Memory B cell (primary cell): ENCODE data around the gene MRPS2.
"Not testable (repeated sequence)": the region's sequence is repeated elsewhere in the genome, so short reads cannot be mapped to it uniquely, and the experiment has no call there.

Source experiments
- ATAC-seq: fragments of 150-1000 bp; cut with Tn5 transposase; 2 replicates; pipeline ENCODE4 v1.10.0; 2021; ENCODE audit warnings: low read depth, mild to moderate bottlenecking, moderate library complexity
- DNase-seq, 2 donors: peaks; one replicate each; pipeline ENCODE4 v3.0.0; 2022; ENCODE audit warnings: low spot score in 2 of 2
- H3K27ac Mint-ChIP-seq: one replicate; pipeline ENCODE4 v1.8.0; 2022; ENCODE audit warnings: mild to moderate bottlenecking, moderate library complexity, mixed read lengths
- H3K27me3 Mint-ChIP-seq: one replicate; pipeline ENCODE4 v1.8.0; 2022; ENCODE audit warnings: mixed read lengths
- H3K36me3 Mint-ChIP-seq: one replicate; pipeline ENCODE4 v1.8.0; 2022; ENCODE audit warnings: mild to moderate bottlenecking, mixed read lengths
- H3K4me1 Mint-ChIP-seq: one replicate; pipeline ENCODE4 v1.8.0; 2022; ENCODE audit warnings: mixed read lengths
- H3K4me3 Mint-ChIP-seq: one replicate; pipeline ENCODE4 v1.8.0; 2022; ENCODE audit warnings: mild to moderate bottlenecking, moderate library complexity, mixed read lengths
- H3K9me3 Mint-ChIP-seq: one replicate; pipeline ENCODE4 v1.8.0; 2022; ENCODE audit warnings: mixed read lengths

The MRPS2 gene

DNA sequence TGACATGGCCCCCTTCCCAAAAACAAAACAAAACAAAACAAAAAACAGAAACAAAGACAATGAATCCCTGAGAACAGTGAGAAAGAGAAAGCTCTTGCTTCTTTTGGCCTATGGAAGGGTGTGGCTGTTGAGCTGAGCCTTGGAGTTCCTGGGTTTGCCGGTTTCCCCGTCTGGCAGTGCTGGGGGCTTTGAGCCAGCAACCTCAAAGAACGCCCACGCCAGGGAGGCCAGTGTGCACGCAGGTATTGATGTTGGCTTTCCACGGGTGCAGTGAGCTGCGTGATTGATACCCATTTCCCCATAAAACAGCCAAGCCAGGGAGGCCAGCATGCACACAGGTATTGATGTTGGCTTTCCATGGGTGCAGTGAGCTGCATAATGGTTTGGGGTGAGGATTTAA is 12.4 kb downstream of the MRPS2 start:
- H3K36me3 Mint-ChIP-seq = peaks cover under 1% of the 10 kb centered on the region
- no peaks in the 10 kb centered on the region for H3K4me1 Mint-ChIP-seq
- H3K27me3 Mint-ChIP-seq = peaks cover 5% of the 10 kb centered on the region
- DNase-seq = no peak
- H3K4me3 Mint-ChIP-seq = no peak overlapping the region
- ATAC-seq = no peak
- no peak overlapping the region for H3K27ac Mint-ChIP-seq
- H3K9me3 Mint-ChIP-seq = peaks cover 10% of the 10 kb centered on the region

DNA sequence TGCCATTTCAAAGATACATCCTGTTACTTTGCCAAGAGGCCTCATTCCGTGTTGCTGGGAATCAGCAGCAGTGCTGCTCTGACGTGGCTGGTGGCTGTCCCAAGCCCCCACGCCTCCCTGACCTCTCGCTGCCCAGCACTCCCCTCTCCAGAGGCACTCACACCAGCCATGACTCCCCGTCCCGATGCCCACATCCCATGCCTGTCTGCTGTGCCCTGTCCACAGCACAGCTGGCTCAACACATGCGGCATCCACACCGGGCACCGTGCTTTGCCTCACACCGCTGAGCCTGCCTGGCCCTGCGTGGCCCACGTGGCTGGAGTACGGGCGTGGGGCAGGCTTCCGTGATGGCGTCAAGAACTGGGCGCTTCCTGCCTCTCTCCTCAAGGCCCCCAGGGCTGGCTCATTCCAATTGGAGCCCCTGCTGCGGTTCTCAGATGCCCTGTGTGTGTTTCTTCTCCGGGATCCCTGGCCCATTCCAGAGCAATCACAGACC is 12.9 kb downstream of the MRPS2 start:
- peaks cover 10% of the 10 kb centered on the region for H3K9me3 Mint-ChIP-seq
- no peak overlapping the region for H3K27ac Mint-ChIP-seq
- H3K4me3 Mint-ChIP-seq = no peak overlapping the region
- no peaks in the 10 kb centered on the region for H3K4me1 Mint-ChIP-seq
- H3K27me3 Mint-ChIP-seq = peaks cover 3% of the 10 kb centered on the region
- H3K36me3 Mint-ChIP-seq = no peaks in the 10 kb centered on the region
- no peak for DNase-seq
- ATAC-seq = no peak

DNA sequence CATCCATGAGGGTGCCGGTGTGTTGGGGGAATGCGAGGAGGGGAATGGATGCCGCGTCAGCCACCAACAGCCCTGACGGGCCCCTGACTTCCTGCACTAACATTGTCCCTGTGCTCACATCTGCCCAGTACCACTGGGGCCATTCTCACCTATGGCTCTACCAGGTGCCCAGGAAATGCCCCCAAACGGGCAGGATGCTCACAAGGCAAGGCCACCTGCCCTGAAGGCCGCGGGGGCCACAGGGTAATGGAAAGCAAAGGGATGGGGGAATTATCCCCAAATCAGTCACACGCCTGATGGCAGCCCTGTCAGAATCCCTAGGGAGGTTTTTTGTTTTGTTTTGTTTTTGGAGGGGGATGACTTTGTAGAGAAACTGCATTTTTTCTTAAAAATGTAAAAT is 13.4 kb downstream of the MRPS2 start:
- not testable (repeated sequence) for H3K36me3 Mint-ChIP-seq, H3K4me1 Mint-ChIP-seq, H3K27ac Mint-ChIP-seq, ATAC-seq, H3K4me3 Mint-ChIP-seq, H3K27me3 Mint-ChIP-seq, H3K9me3 Mint-ChIP-seq, DNase-seq

DNA sequence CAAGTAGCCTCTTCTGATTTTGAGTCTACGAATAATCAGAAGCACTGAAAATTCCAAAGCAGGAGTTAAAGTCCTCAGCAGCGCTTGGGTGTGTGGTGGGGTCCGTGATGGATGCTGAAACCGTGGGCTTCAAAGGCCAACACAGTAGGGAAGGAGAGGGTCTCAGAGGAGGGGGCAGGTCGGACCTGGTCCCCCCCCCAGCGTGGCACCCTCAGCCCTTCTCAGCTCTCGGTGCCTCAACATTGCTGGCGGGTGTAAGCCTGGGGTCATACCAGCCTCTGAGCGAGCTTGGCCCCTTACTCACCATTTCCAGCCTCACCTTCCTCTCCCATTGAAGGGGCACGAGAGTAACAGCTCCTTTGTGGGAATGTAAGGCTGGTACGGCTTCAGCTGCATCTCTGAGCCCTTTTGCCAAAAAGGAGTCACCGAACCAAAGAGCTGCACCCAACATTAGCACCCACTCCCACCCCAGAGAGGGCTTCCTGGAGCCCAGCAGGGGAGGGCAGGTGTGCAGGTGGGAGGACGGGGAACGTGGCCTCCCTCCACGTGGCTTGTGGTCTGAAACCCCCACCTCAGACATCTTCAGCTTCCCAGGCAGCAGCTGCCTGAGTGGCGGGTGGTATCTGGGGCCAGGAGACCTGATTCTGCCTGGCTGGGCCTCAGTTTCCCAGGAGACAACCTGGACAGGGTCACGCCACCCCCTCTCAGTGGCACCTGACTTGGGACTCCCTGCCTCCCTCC is 14.0 kb downstream of the MRPS2 start:
- peaks cover 4% of the 10 kb centered on the region for H3K27me3 Mint-ChIP-seq
- no peaks in the 10 kb centered on the region for H3K36me3 Mint-ChIP-seq
- no peaks in the 10 kb centered on the region for H3K4me1 Mint-ChIP-seq
- no peak for ATAC-seq
- peaks cover 4% of the 10 kb centered on the region for H3K9me3 Mint-ChIP-seq
- no peak overlapping the region for H3K27ac Mint-ChIP-seq
- H3K4me3 Mint-ChIP-seq = no peak overlapping the region
- DNase-seq = no peak

DNA sequence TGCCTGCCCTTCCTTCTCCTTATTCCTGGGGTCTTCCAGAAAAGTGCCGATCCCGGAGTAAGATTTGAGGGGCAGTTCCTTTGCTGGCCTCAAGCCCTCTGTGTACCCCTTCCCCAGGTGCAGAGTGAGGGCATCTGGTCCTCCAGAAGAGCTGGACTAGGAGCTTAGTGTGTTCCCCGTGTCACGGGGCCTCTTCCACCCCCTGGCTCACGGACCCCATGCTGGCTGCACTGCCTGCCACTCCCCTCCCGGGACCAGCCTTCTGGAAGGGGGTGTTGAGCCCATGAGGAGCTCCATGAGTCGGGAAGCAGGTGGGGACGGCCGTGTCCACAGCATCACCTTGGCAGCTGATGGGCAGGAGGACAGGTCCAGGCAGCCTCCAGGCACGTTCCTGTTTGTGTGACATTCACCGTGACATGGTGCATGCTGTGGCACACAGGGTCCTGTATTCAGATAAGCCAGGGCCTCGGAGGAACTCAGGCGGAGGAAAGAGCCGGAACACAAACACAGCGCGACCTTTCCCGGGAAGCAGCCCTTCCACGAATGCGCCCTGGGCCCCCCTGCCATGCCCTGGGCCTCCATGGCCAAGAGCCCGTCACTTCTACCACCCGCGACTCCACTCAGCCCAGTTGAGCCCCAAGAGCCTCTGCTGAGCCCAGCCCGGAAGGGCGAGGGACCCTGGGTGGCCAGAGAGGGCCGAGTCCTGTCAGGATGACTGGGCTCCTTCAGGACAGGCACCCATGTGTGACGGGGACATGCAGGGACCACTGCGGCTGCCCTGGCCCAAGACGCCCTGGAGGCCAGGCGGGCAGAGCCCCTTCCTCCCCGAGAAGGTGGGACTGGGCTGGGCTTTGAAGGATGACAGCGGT is 14.8 kb downstream of the MRPS2 start:
- no peak for DNase-seq
- H3K4me3 Mint-ChIP-seq = no peak overlapping the region
- no peaks in the 10 kb centered on the region for H3K9me3 Mint-ChIP-seq
- H3K4me1 Mint-ChIP-seq = no peaks in the 10 kb centered on the region
- H3K36me3 Mint-ChIP-seq = no peaks in the 10 kb centered on the region
- H3K27ac Mint-ChIP-seq = no peak overlapping the region
- H3K27me3 Mint-ChIP-seq = peaks cover 5% of the 10 kb centered on the region
- no peak for ATAC-seq

DNA sequence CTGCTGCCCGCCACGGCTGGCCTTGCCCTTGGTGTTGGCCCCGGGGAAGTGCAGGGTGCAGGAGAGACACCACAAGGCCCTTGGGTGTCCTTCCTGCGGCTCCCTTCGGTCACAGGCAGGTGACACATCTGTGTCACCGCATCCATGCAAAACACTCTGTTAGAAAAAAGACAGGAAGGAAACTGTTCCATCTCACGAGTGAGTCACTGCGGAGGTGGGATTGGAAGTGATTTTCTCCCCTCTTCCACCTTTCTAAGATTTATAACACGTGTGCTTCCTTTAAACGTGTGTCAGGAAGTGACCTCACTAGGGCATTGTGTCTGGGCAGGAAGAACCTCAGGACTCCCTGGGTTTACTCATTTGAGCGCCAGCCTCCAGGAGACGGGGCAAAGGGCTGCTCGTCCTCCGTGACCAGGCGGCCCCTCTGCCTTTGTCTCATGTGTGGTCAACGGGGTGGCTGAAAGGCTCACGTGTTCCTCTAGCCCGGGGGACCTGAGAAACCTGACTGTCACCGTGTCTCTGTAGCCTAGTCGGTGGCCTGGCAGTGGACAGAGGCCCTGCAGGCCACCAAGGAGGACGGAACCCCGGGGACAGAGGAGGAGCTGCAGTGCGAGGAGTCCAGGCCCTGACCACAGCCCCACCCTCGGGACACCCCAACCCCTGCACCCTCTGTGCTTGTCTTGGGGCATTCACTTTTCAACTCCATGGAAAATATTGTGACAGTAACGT is 15.8 kb downstream of the MRPS2 start:
- no peaks in the 10 kb centered on the region for H3K9me3 Mint-ChIP-seq
- H3K36me3 Mint-ChIP-seq = no peaks in the 10 kb centered on the region
- H3K4me3 Mint-ChIP-seq = no peak overlapping the region
- H3K27ac Mint-ChIP-seq = no peak overlapping the region
- H3K27me3 Mint-ChIP-seq = peaks cover 8% of the 10 kb centered on the region
- no peaks in the 10 kb centered on the region for H3K4me1 Mint-ChIP-seq
- ATAC-seq (no peak), DNase-seq (no peak)

DNA sequence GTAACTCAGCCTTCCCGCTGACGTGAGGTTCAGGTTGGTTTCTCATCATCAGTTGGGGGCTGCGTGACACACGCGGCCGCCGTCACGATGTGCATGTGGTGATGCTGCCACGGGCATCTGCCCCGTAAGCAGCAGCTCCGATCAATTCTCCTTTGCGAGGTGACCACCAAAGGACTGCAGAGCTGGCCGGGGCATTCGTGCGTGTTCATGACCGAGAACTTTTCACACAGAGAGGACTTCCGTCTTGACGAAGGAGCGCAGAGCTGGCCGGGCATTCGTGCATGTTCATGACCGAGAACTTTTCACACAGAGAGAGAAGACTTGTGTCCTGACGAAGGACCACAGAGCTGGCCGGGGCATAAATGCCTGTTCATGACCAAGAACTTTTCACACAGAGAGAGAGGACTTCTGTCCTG is 16.9 kb downstream of the MRPS2 start:
- Mint-ChIP-seq H3K9me3 (no peaks in the 10 kb centered on the region), H3K4me3 (no peak overlapping the region), H3K27ac (no peak overlapping the region), H3K4me1 (no peaks in the 10 kb centered on the region), H3K36me3 (no peaks in the 10 kb centered on the region), H3K27me3 (peaks cover 8% of the 10 kb centered on the region)
- DNase-seq = no peak
- ATAC-seq = no peak

DNA sequence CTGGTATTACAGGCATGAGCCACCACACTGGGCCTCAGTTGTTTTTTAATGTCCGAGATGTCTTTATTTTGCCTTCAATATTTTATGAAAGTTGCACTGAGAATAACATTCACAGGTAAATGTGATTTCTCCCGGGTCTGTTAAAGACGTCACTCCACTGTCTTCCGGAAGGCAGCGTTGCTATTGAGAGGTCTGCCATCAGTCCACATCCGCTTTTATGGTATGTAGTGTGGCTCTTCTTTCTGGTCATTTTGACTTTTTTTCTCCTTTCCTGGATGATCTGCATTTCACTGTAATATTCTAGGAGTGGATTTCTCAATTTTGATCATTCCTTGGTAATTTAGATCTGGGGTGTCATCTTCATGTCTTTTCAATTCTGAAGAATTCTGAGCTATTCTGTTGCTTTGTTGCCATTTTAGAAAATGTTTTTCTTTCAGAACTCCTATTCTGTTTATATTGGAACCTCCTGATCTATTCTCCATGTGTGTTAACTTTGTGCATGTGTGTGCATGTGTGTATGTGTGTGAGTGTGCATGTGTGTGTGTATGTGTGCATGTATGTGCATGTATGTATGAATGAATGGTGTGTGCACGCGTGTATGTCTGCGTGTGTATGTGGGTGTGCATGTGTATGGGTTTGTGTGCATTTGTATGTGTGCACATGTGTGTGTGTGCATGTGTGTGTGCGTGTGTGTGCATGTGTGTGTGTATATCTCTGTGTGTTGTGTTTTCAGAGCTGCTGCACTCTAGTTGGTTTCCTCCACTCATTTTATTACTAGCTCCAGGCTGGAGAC is 18.9 kb downstream of the MRPS2 start:
- Mint-ChIP-seq H3K27me3 (peaks cover 6% of the 10 kb centered on the region), H3K4me1 (no peaks in the 10 kb centered on the region), H3K4me3 (no peak overlapping the region), H3K9me3 (no peaks in the 10 kb centered on the region), H3K36me3 (no peaks in the 10 kb centered on the region), H3K27ac (no peak overlapping the region)
- DNase-seq (no peak), ATAC-seq (no peak)

DNA sequence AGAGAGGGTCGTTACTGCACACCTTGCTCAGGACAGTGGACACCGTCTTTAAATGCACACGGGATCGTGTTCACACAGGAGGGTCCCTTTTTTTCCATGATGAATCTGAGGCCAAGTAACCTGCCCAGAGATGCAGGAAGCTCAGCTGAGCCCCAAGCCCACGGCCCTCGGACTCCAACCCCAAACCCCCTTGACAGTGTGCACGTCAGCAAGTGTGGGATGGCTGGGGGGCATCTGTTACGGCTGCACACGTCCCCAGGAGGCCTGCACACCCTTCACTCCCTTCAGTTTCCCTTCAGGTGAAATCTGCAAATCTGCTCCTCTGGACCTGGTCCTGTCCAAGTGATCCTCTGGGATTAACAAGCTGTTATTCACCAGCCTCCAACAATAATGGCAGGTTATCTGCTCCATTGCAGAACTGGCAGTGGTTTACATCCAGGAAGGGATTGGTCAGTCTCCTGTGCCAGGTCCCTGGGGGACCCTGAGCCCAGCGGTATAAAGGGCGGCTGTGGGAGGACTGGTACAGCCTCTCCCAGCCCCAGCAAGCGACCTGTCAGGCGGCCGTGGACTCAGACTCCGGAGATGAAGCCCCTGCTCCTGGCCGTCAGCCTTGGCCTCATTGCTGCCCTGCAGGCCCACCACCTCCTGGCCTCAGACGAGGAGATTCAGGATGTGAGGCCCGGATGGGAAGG is 20.6 kb downstream of the MRPS2 start, which contains the start of gene LCN1:
Gene LCN1, plus strand, starts transcription at position 525 of the 692 bp plus-strand sequence. Its CDS starts 58 bp downstream, at position 583.
- H3K4me1 Mint-ChIP-seq = no peaks in the 10 kb centered on the region
- H3K27ac Mint-ChIP-seq = no peak within 1 kb of the TSS
- ATAC-seq = no peak
- no peak for DNase-seq
- no peak within 1 kb of the TSS for H3K4me3 Mint-ChIP-seq
- no peaks in the 10 kb centered on the region for H3K9me3 Mint-ChIP-seq
- H3K36me3 Mint-ChIP-seq = no peaks in the 10 kb centered on the region
- H3K27me3 Mint-ChIP-seq = peaks cover 6% of the 10 kb centered on the region

DNA sequence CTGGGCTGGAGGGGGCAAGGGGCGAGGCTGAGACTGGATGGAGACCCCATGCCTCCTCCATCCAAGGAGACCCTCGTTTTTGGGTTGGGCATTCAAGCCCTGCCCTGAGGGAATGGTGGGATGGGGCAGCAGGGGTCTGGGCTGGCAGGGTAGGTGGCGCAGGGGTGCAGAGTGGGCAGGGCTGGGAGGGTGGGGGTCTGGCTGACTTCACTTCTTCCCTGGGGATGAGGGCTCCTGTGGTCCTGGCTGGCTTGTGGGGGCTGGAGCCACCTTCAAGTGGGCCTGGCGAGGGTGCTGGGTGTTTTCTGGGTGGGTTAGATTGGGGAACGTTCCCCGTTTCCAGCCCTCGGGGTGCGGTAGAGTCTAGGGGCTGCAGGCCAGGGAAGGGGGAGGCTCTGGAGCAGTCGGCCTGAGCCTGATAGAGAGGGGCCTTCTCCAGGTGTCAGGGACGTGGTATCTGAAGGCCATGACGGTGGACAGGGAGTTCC is 21.2 kb downstream of the MRPS2 start:
- Mint-ChIP-seq H3K27me3 (peaks cover 6% of the 10 kb centered on the region), H3K9me3 (no peaks in the 10 kb centered on the region), H3K4me1 (no peaks in the 10 kb centered on the region), H3K4me3 (no peak overlapping the region), H3K36me3 (no peaks in the 10 kb centered on the region), H3K27ac (no peak overlapping the region)
- ATAC-seq = no peak
- DNase-seq = no peak

DNA sequence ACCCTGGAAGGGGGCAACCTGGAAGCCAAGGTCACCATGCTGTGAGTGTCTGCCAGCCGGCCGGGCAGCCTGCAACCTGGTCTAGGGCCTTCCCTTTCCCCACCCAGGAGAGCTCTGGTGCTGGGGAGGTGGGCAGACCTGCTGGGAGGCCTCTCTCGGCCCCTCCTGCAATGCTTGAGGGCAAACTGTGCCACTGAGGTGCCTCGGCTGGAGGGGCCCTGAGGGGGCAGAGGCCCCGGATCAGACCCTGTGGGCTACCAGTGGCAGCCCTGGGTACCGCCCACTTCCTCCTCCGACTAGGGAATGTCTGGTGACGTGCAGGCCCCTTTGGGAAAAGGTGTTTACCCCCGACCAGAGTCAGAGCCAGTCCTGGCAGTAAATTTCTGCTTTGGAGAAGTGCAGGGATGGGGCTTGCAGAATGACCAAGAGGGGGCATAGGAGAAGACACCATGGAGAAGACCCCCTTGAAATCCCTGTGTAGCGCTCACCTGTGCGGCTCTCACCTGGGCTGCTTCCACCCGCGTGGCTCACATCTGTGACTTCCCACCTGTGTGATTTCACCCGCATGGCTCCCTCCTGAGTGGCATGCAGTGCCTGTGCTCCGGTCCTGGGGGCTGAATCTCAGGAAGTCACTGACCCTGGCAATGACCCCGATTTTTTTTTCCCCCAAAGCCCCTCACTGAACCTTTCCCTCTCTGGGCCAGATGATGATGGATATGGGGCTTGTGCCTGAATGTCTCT is 21.8 kb downstream of the MRPS2 start:
- no peak overlapping the region for H3K4me3 Mint-ChIP-seq
- DNase-seq (no peak), ATAC-seq (no peak)
- H3K9me3 Mint-ChIP-seq = no peaks in the 10 kb centered on the region
- H3K4me1 Mint-ChIP-seq = no peaks in the 10 kb centered on the region
- no peak overlapping the region for H3K27ac Mint-ChIP-seq
- H3K27me3 Mint-ChIP-seq = peaks cover 6% of the 10 kb centered on the region
- H3K36me3 Mint-ChIP-seq = no peaks in the 10 kb centered on the region

DNA sequence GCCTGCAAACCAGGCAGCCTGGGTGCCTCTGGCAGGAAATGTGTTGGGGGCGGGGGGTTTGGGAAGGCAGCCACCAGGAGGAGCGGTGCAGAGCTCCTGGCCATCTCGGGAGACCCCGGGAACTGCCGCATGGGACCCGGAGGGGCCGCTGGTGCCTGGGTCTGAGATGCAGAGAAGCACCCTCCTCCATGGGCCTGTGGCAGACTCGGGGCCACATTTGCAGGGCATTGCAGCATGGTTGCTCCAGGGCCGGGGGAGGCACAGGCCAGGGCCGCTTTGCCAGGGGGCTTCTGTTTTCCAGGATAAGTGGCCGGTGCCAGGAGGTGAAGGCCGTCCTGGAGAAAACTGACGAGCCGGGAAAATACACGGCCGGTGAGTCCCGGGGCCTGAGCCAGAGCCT is 22.4 kb downstream of the MRPS2 start:
- Mint-ChIP-seq H3K4me3 (no peak overlapping the region), H3K4me1 (no peaks in the 10 kb centered on the region), H3K36me3 (no peaks in the 10 kb centered on the region), H3K9me3 (no peaks in the 10 kb centered on the region), H3K27ac (no peak overlapping the region), H3K27me3 (peaks cover 5% of the 10 kb centered on the region)
- no peak for ATAC-seq
- no peak for DNase-seq
